Peyer's patch (tissue), 4 donors: Measurements from ENCODE around the gene AAR2. TPM values are rescaled to one million over a fixed set of nuclear protein-coding genes. Genes with fewer than 3 reads are reported as not detected.

Experiments
- DNase-seq, 3 donors: peaks; one replicate each; pipeline ENCODE4 v3.0.0-alpha.2; 2017 to 2019
- H3K27ac ChIP-seq, 4 donors: fragments of 200-600 bp; sonication (generic); one replicate each; pipeline ENCODE4 v1.5.1; 2016 to 2019
- H3K27me3 ChIP-seq, 2 donors: fragments of 200-600 bp; sonication (generic); one replicate each; pipeline ENCODE4 v1.5.1; 2019
- H3K36me3 ChIP-seq, 3 donors: fragments of 200-600 bp; sonication (generic); one replicate each; pipeline ENCODE4 v1.5.1; 2016 to 2019
- H3K4me1 ChIP-seq, 4 donors: fragments of 200-600 bp; sonication (generic); one replicate each; pipeline ENCODE4 v1.5.1; 2016 to 2019
- H3K4me3 ChIP-seq, 4 donors: fragments of 200-600 bp; sonication (generic); 1 replicate in 3 of 4; 2 replicates in 1 of 4; pipeline ENCODE4 v1.5.1; 2016 to 2019; ENCODE audit warnings: mild to moderate bottlenecking in 1 of 4
- H3K9me3 ChIP-seq, 4 donors: fragments of 200-600 bp; sonication (generic); one replicate each; pipeline ENCODE4 v1.5.1; 2016 to 2019; ENCODE audit warnings: mild to moderate bottlenecking in 1 of 4
- CTCF ChIP-seq, 6 experiments: fragments of 450-650 bp in 4 of 6; fragments of 200-600 bp in 2 of 6; sonication (generic) in 1 of 6; IDR thresholded peaks; one replicate each; pipeline ENCODE4 v1.5.1; 2017 to 2019; ENCODE audit warnings: antibody characterized with exemption in 6 of 6, mild to moderate bottlenecking in 3 of 6, moderate library complexity in 1 of 6
- POLR2A ChIP-seq, 2 donors: fragments of 450-650 bp; IDR thresholded peaks; one replicate each; pipeline ENCODE4 v1.5.1; 2017; ENCODE audit warnings: antibody characterized with exemption in 2 of 2, mild to moderate bottlenecking in 2 of 2, moderate library complexity in 2 of 2
- total RNA-seq, 4 donors: library from RNA; depleted of rRNA; stranded (reverse); fragments of >200 nt; gene quantifications; one replicate each; pipeline ENCODE4 v1.1.0, GENCODE V29; 2016

Gene AAR2
- total RNA-seq, 4 donors from 2014 or later: 17.3 to 30.3 (median 29.5) TPM

DNA sequence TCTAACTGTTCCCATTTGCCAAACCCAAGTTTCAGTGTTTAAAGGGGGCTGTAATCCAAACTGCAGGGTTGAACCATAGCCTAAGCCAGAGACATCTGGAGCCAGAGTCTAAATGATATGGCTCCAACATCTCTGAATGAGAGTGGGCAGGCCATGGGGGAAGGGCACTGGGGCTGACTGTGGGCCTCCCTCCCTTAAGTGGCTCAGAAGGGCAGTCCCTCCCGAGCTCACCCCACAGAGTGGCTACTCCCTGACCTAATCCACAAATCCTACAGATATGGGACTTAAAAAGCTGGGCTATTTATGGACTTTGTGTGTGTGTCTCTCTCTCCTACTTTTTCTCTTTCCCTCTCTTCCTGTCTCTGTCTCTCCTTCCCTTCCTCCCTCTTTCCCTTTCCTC is 35.8 kb upstream of the AAR2 start:
- TF ChIP-seq POLR2A (IDR thresholded peaks at IDR 0.05) (no peak), CTCF (IDR thresholded peaks at IDR 0.05) (no peak)
- H3K36me3 ChIP-seq: peaks cover 0 to 8% (median 0%) of the 10 kb centered on the region in 3 donors
- H3K4me3 ChIP-seq: no peak overlapping the region
- no peak for DNase-seq
- no peaks in the 10 kb centered on the region for H3K27me3 ChIP-seq
- H3K9me3 ChIP-seq: no peaks in the 10 kb centered on the region
- no peak overlapping the region for H3K27ac ChIP-seq
- H3K4me1 ChIP-seq: no peaks in the 10 kb centered on the region

- H3K27ac ChIP-seq: no peak overlapping the region
- DNase-seq: no peak
- H3K4me3 ChIP-seq: no peak overlapping the region
- no peaks in the 10 kb centered on the region for H3K4me1 ChIP-seq
- H3K9me3 ChIP-seq: no peaks in the 10 kb centered on the region
- TF ChIP-seq CTCF (IDR thresholded peaks at IDR 0.05) (no peak), POLR2A (IDR thresholded peaks at IDR 0.05) (no peak)
- peaks cover 0 to 16% (median 0%) of the 10 kb centered on the region in 3 donors for H3K36me3 ChIP-seq
- no peaks in the 10 kb centered on the region for H3K27me3 ChIP-seq
Observed at GRCh38 chr20:36201198-36201597, 35.1 kb upstream of the AAR2 start.

DNA sequence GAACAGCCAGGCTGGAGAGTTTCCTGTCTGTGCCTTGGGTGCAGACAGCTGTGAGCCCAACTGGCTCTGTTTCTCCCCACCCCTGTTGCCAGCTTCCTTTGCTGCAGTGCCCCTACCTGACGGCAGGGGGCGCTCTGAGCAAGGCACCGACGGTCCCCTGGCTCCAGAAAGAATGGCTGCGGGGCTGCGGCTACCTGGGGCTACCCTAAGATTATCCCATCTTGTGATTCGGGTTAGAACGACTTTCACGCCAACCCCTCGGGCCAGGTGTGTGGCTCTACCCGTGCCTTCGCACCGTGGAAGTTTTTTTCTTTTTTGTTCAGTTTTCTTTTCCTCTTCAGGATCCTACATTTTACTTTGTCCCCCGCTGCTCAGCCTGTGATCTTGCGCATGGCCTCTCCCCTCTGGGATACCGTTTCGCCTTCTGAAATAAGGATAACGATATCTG is 33.4 kb upstream of the AAR2 start:
- Histone ChIP-seq H3K27me3 (no peaks in the 10 kb centered on the region), H3K4me1 (no peaks in the 10 kb centered on the region), H3K9me3 (no peaks in the 10 kb centered on the region), H3K4me3 (no peak overlapping the region), H3K27ac (no peak overlapping the region), H3K36me3 (peaks cover 0 to 19% (median 0%) of the 10 kb centered on the region in 3 donors)
- no peak for TF ChIP-seq POLR2A (IDR thresholded peaks at IDR 0.05)
- peak; percentile 86 to 98 (median 90) for TF ChIP-seq CTCF (IDR thresholded peaks at IDR 0.05)
- peak; percentile 64 to 84 (median 79) for DNase-seq

DNA sequence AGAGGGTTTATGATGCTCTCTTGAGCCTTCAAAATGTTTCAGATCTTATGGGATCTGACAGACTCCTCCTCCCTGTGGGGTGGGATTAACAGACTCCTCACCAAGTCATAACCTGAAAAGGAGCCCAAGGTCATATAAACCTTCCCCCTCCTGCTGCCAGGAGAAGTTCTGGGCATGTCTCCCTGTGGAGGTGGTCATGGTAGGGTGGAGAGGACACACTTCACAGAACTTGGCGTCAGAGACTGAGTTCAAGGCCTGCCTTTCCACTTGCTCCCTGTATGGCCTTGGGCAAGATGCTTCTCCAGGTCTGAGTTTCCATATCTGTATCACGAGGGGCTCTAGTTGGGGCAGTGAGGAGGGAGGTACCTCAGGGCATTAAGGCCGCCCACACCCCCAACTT is 32.4 kb upstream of the AAR2 start:
- H3K27ac ChIP-seq: no peak overlapping the region
- H3K4me1 ChIP-seq: no peaks in the 10 kb centered on the region
- no peaks in the 10 kb centered on the region for H3K9me3 ChIP-seq
- H3K36me3 ChIP-seq: peaks cover 0 to 19% (median 0%) of the 10 kb centered on the region in 3 donors
- H3K27me3 ChIP-seq: no peaks in the 10 kb centered on the region
- no peak for DNase-seq
- TF ChIP-seq CTCF (IDR thresholded peaks at IDR 0.05): no peak
- H3K4me3 ChIP-seq: no peak overlapping the region

DNA sequence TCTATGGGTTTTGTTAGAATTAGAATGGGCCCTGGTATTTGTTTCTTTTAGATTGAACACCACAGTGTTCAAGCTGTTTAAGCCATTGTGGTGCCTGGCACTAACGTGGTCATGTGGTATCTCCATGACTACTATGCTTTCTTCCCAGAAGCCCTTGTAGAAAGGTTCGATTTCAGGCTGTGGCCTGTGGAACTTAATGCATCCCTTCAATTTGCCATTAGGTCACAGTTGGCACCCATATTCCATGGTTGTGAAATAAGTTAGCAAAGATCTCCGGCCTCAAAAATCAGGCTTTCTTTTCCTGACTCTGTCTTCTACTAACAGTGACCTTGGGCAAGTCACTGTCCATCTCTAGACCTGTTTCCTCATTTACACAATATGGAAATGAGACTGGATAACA is 31.3 kb upstream of the AAR2 start:
- no peak for TF ChIP-seq POLR2A (IDR thresholded peaks at IDR 0.05)
- no peak for TF ChIP-seq CTCF (IDR thresholded peaks at IDR 0.05)
- H3K4me1 ChIP-seq: no peaks in the 10 kb centered on the region
- no peak for DNase-seq
- H3K27ac ChIP-seq: no peak overlapping the region
- H3K36me3 ChIP-seq: peaks cover 0 to 19% (median 0%) of the 10 kb centered on the region in 3 donors
- no peaks in the 10 kb centered on the region for H3K27me3 ChIP-seq
- H3K9me3 ChIP-seq: no peaks in the 10 kb centered on the region
- no peak overlapping the region for H3K4me3 ChIP-seq

- Histone ChIP-seq H3K4me1 (no peaks in the 10 kb centered on the region), H3K9me3 (no peaks in the 10 kb centered on the region), H3K4me3 (no peak overlapping the region), H3K27me3 (no peaks in the 10 kb centered on the region), H3K36me3 (peaks cover 0 to 19% (median 0%) of the 10 kb centered on the region in 3 donors), H3K27ac (no peak overlapping the region)
- TF ChIP-seq CTCF (IDR thresholded peaks at IDR 0.05): no peak
- TF ChIP-seq POLR2A (IDR thresholded peaks at IDR 0.05): no peak
- DNase-seq: no peak
Observed at GRCh38 chr20:36206068-36206467, 30.2 kb upstream of the AAR2 start.
